ENCODE results near the gene ZNF699.

DNA sequence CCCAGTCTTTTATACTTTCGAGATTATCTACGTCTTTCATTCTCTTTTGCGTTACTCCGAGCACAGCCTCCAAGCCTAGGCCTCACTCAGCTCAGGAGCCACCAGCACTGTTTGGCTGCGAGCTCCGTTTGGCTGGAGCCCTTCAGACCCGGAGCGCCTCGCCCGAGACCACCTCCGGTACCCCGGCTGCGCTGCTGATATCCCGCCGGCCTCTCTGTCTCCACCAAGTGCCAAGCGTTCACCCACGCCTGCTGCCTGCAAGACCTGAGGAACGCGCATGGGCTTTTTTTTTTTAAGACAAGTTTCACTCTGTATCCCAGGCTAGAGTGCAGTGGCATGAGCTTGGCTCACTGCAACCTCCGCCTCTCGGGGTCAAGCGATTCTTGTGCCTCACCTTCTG is 39.0 kb upstream of the ZNF699 start:
- TF ChIP-seq, protein P1, sequence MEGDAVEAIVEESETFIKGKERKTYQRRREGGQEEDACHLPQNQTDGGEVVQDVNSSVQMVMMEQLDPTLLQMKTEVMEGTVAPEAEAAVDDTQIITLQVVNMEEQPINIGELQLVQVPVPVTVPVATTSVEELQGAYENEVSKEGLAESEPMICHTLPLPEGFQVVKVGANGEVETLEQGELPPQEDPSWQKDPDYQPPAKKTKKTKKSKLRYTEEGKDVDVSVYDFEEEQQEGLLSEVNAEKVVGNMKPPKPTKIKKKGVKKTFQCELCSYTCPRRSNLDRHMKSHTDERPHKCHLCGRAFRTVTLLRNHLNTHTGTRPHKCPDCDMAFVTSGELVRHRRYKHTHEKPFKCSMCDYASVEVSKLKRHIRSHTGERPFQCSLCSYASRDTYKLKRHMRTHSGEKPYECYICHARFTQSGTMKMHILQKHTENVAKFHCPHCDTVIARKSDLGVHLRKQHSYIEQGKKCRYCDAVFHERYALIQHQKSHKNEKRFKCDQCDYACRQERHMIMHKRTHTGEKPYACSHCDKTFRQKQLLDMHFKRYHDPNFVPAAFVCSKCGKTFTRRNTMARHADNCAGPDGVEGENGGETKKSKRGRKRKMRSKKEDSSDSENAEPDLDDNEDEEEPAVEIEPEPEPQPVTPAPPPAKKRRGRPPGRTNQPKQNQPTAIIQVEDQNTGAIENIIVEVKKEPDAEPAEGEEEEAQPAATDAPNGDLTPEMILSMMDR (IDR thresholded peaks at IDR 0.05; ENCODE audit: poor library complexity, severe bottlenecking), result no peak
- no peak for TF ChIP-seq EZH2 (IDR thresholded peaks at IDR 0.05; ENCODE audit: borderline replicate concordance, insufficient read depth, low read length, poor library complexity, severe bottlenecking)

Measured in neural cell (in vitro differentiated cells).